ENCODE results near the gene MLST8.

Gene MLST8

GRCh38 chr16:2205104-2205966 lies at the start of gene MLST8:
Gene MLST8, plus strand, starts transcription at chr16:2205454. Its CDS starts 632 bp downstream, at chr16:2206086.
- peak; percentile 82 for DNase-seq (ENCODE audit: low read depth)

GRCh38 chr16:2155977-2156848 lies 49.0 kb upstream of the MLST8 start:
- no peak for DNase-seq (ENCODE audit: low read depth)

GRCh38 chr16:2156849-2157224 lies 48.4 kb upstream of the MLST8 start:
- DNase-seq (ENCODE audit: low read depth) = no peak

- DNase-seq (ENCODE audit: low read depth) = no peak
These were observed 47.6 kb upstream of the MLST8 start for GRCh38 chr16:2157480-2158261.

- DNase-seq (ENCODE audit: low read depth) = no peak
These were observed 47.0 kb upstream of the MLST8 start for GRCh38 chr16:2158262-2158638.

GRCh38 chr16:2159175-2159838 lies 45.9 kb upstream of the MLST8 start:
- no peak for DNase-seq (ENCODE audit: low read depth)

- no peak for DNase-seq (ENCODE audit: low read depth)
These were observed 44.2 kb upstream of the MLST8 start for GRCh38 chr16:2160915-2161551.

- DNase-seq (ENCODE audit: low read depth) = no peak
These were observed 43.3 kb upstream of the MLST8 start for GRCh38 chr16:2161911-2162310.

GRCh38 chr16:2162676-2163118 lies 42.6 kb upstream of the MLST8 start:
- DNase-seq (ENCODE audit: low read depth) = no peak

- no peak for DNase-seq (ENCODE audit: low read depth)
These were observed 41.9 kb upstream of the MLST8 start for GRCh38 chr16:2163211-2163881.

GRCh38 chr16:2165861-2166260 lies 39.4 kb upstream of the MLST8 start:
- DNase-seq (ENCODE audit: low read depth) = no peak

GRCh38 chr16:2166263-2167067 lies 38.8 kb upstream of the MLST8 start:
- DNase-seq (ENCODE audit: low read depth) = no peak

- DNase-seq (ENCODE audit: low read depth) = no peak
These were observed 38.1 kb upstream of the MLST8 start for GRCh38 chr16:2167068-2167638.

- DNase-seq (ENCODE audit: low read depth) = no peak
These were observed 35.2 kb upstream of the MLST8 start for GRCh38 chr16:2170080-2170479.

GRCh38 chr16:2170587-2171435 lies 34.4 kb upstream of the MLST8 start:
- DNase-seq (ENCODE audit: low read depth) = no peak

- no peak for DNase-seq (ENCODE audit: low read depth)
These were observed 33.6 kb upstream of the MLST8 start for GRCh38 chr16:2171601-2172178.

- DNase-seq (ENCODE audit: low read depth) = no peak
These were observed 32.4 kb upstream of the MLST8 start for GRCh38 chr16:2172688-2173335.

GRCh38 chr16:2173366-2173765 lies 31.9 kb upstream of the MLST8 start:
- no peak for DNase-seq (ENCODE audit: low read depth)

Data from stimulated activated CD8-positive, alpha-beta memory T cell treated with anti-CD3 and anti-CD28 coated beads, Interleukin-12 subunit alpha, Interleukin-12 subunit beta, amount 100 ng/mL, for 1 hour (primary cell).